Measurements from ENCODE around the gene PPARA.

Gene PPARA

DNA sequence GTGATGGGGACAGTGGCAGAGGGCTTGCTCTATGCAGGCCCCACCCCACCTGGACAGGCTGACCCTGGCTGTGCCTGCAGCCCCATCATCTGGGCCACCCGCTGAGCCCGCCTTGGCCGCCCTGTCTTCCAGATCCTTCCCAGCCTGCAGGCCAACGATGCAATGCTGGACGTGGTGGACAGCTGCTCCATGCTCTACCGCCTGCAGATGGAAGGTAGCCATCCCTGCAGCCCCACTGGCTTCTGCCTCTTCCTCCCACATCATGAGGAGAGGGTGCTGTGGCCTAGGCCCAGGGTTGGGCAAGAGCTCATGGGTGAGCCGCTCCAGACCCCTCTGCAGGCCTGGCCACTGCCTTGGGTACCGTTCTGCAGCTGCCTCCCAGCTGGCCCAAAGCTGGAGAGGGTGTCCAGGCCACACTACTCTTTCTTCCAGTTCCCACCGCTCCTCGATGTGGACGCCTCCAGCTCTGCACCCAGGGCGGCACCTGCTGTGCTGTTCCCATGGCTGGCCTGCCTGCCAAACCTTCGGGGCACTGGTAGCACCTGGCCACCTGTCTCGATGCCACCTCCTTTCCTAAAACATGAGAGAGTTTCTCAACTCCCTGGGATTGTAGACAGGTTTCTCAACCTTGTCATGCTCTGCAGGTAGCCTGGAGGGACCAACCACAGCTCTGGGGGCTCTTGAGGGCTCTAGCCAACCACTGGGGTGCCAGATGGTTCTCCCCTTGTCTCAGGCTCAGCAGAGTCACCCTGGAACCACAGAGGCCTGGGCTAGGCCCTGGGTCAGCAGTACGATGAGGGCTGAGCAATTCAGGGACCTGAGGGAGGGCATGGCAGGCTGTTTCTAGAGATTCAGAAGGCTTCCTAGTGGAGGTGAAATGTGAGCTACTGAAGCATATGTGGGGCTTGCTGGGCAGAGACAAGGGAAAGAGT, 136.9 kb downstream of the PPARA start:
- Histone ChIP-seq H3K27me3 (ENCODE audit: control insufficient read depth in 3 of 3, insufficient read depth in 3 of 3, low read depth in 1 of 3, low read length in 3 of 3) (no peaks in the 10 kb centered on the region), H2BK5ac (ENCODE audit: low read length) (peak overlapping the region; percentile 75), H3K4ac (ENCODE audit: low read length) (no peak overlapping the region), H3K9me3 (replicated peaks in 1 of 2; ENCODE audit: control insufficient read depth in 2 of 2, insufficient read depth in 1 of 2, low read depth in 1 of 2, low read length in 2 of 2) (peaks cover 0 to 2% of the 10 kb centered on the region in 2 donors), H3K4me2 (ENCODE audit: insufficient read depth, low read length, poor library complexity, severe bottlenecking) (no peak overlapping the region), H3K4me3 (ENCODE audit: low read length in 2 of 2) (no peak overlapping the region), H3K18ac (ENCODE audit: low read length) (no peak overlapping the region), H2BK12ac (ENCODE audit: low read length) (no peak overlapping the region), H2BK120ac (ENCODE audit: low read depth, low read length) (no peak overlapping the region), H2BK15ac (ENCODE audit: low read length) (no peak overlapping the region), H3K23ac (ENCODE audit: low read depth, low read length, poor library complexity) (peak overlapping the region; percentile 65), H2AK5ac (ENCODE audit: low read depth, low read length) (no peak overlapping the region), H3K79me1 (ENCODE audit: low read depth, low read length) (peaks cover 1% of the 10 kb centered on the region), H3K36me3 (replicated peaks in 1 of 2; ENCODE audit: control insufficient read depth in 2 of 2, insufficient read depth in 2 of 2, low read length in 2 of 2) (peaks cover 8 to 78% of the 10 kb centered on the region in 2 donors), H4K8ac (ENCODE audit: low read depth, low read length) (peak overlapping the region; percentile 17), H2AFZ (ENCODE audit: low read length) (no peak overlapping the region), H3K4me1 (ENCODE audit: control insufficient read depth in 2 of 2, insufficient read depth in 1 of 2, low read depth in 1 of 2, low read length in 2 of 2) (no peaks in the 10 kb centered on the region), H4K91ac (ENCODE audit: low read depth, low read length, poor library complexity) (no peak overlapping the region), H3K14ac (ENCODE audit: low read length) (no peak overlapping the region), H3K9ac (ENCODE audit: low read depth, low read length, poor library complexity) (peak overlapping the region; percentile 60), H3K27ac (replicated peaks; ENCODE audit: low read length) (no peak overlapping the region)
- no CpG with 5 or more reads among the region's 15 CpGs for WGBS, 2 donors (ENCODE audit: extremely low coverage in 2 of 2, insufficient read length in 2 of 2, insufficient replicate concordance in 1 of 2)
- DNase-seq (ENCODE audit: low spot score), result no peak

DNA sequence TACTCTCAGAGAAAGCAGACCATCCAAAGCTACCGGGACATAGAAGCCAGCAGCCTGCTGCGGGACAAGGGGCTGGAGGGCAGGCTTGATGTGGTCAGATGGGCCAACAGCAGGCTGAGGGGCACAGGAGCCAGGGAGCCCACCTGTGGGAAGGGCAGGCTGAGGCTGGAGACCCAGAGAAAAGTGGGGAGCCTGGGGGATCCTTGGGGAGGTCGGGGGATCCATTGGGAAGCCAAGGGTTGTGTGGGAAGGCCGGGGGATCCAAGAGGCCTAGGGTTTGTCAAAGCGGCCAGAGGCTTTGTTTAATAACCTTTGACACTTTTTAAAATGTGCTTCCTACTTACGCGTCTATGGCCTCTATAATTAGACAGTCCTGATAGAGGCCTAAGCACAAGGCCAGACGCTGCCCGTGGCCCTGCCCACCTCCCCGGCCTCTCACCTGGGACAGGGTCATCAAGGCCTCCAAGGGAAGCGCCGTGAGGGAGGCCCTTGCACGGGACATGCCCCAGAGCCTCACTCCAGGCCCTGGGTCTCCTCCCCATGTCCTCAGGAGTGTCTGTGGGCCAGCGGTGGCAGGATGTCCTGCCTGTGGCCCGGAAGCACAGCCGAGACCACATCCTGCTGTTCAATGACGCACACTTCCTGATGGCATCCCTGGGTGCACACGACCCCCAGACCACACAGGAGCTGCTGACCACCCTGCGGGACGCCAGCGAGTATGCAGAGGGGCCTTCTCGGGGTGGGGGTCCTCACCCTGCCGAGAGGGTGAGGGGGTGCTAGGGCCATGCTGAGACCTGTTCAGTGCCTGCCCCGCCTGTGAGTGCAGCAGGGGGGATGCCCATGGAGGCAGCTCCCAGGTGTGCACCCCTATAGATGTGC, 137.8 kb downstream of the PPARA start:
- no peak overlapping the region for H2BK15ac ChIP-seq (ENCODE audit: low read length)
- peaks cover 0 to 2% of the 10 kb centered on the region in 2 donors for H3K9me3 ChIP-seq (replicated peaks in 1 of 2; ENCODE audit: control insufficient read depth in 2 of 2, insufficient read depth in 1 of 2, low read depth in 1 of 2, low read length in 2 of 2)
- H3K4ac ChIP-seq (ENCODE audit: low read length), result no peak overlapping the region
- no peak overlapping the region for H2AFZ ChIP-seq (ENCODE audit: low read length)
- peak overlapping the region; percentile 0 for H3K9ac ChIP-seq (ENCODE audit: low read depth, low read length, poor library complexity)
- peak overlapping the region; percentile 89 for H3K14ac ChIP-seq (ENCODE audit: low read length)
- H3K18ac ChIP-seq (ENCODE audit: low read length), result no peak overlapping the region
- H2BK5ac ChIP-seq (ENCODE audit: low read length), result no peak overlapping the region
- H2BK12ac ChIP-seq (ENCODE audit: low read length), result no peak overlapping the region
- no peak overlapping the region for H3K4me3 ChIP-seq (ENCODE audit: low read length in 2 of 2)
- no peak overlapping the region for H4K91ac ChIP-seq (ENCODE audit: low read depth, low read length, poor library complexity)
- peaks cover 7 to 80% of the 10 kb centered on the region in 2 donors for H3K36me3 ChIP-seq (replicated peaks in 1 of 2; ENCODE audit: control insufficient read depth in 2 of 2, insufficient read depth in 2 of 2, low read length in 2 of 2)
- no peak overlapping the region for H3K23ac ChIP-seq (ENCODE audit: low read depth, low read length, poor library complexity)
- H3K4me1 ChIP-seq (ENCODE audit: control insufficient read depth in 2 of 2, insufficient read depth in 1 of 2, low read depth in 1 of 2, low read length in 2 of 2), result no peaks in the 10 kb centered on the region
- H3K27me3 ChIP-seq (ENCODE audit: control insufficient read depth in 3 of 3, insufficient read depth in 3 of 3, low read depth in 1 of 3, low read length in 3 of 3), result no peaks in the 10 kb centered on the region
- peaks cover 1% of the 10 kb centered on the region for H3K79me1 ChIP-seq (ENCODE audit: low read depth, low read length)
- no peak overlapping the region for H4K8ac ChIP-seq (ENCODE audit: low read depth, low read length)
- no peak overlapping the region for H3K4me2 ChIP-seq (ENCODE audit: insufficient read depth, low read length, poor library complexity, severe bottlenecking)
- H2AK5ac ChIP-seq (ENCODE audit: low read depth, low read length), result peak overlapping the region; percentile 37
- peak overlapping the region; percentile 61 for H2BK120ac ChIP-seq (ENCODE audit: low read depth, low read length)
- H3K27ac ChIP-seq (replicated peaks; ENCODE audit: low read length), result no peak overlapping the region
- no peak for DNase-seq (ENCODE audit: low spot score)
- WGBS, 2 donors (ENCODE audit: extremely low coverage in 2 of 2, insufficient read length in 2 of 2, insufficient replicate concordance in 1 of 2), result no CpG with 5 or more reads among the region's 24 CpGs

DNA sequence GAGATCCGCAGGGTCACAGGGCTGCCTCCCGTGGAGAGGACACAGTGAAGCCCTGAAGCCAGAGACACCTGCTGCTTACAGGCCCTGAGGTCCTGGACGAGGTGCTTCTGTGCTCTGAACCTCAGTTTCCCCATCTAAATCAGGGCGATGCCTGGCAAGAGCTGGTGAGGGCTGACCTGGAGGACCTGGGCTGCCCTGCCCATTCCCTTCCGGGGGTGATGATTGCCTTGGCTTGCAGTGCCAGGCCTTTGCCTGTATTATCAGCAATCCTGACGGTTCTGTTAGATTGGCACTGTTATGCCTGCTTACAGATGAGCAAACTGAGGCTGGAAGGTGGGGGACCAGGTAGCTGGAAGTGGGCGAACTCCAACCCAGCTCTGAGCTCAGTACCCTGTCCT, 138.5 kb downstream of the PPARA start:
- Histone ChIP-seq H3K36me3 (replicated peaks in 1 of 2; ENCODE audit: control insufficient read depth in 2 of 2, insufficient read depth in 2 of 2, low read length in 2 of 2) (peaks cover 7 to 76% of the 10 kb centered on the region in 2 donors), H3K27ac (replicated peaks; ENCODE audit: low read length) (no peak overlapping the region), H2BK15ac (ENCODE audit: low read length) (no peak overlapping the region), H3K9me3 (replicated peaks in 1 of 2; ENCODE audit: control insufficient read depth in 2 of 2, insufficient read depth in 1 of 2, low read depth in 1 of 2, low read length in 2 of 2) (peaks cover 0 to 2% of the 10 kb centered on the region in 2 donors), H3K14ac (ENCODE audit: low read length) (no peak overlapping the region), H3K79me1 (ENCODE audit: low read depth, low read length) (peaks cover 1% of the 10 kb centered on the region), H3K4me3 (ENCODE audit: low read length in 2 of 2) (no peak overlapping the region), H2BK5ac (ENCODE audit: low read length) (no peak overlapping the region), H2BK120ac (ENCODE audit: low read depth, low read length) (peak overlapping the region; percentile 61), H3K4me1 (ENCODE audit: control insufficient read depth in 2 of 2, insufficient read depth in 1 of 2, low read depth in 1 of 2, low read length in 2 of 2) (peaks cover 0 to 3% of the 10 kb centered on the region in 2 donors), H2AK5ac (ENCODE audit: low read depth, low read length) (no peak overlapping the region), H3K4me2 (ENCODE audit: insufficient read depth, low read length, poor library complexity, severe bottlenecking) (no peak overlapping the region), H3K18ac (ENCODE audit: low read length) (no peak overlapping the region), H3K27me3 (ENCODE audit: control insufficient read depth in 3 of 3, insufficient read depth in 3 of 3, low read depth in 1 of 3, low read length in 3 of 3) (no peaks in the 10 kb centered on the region), H2AFZ (ENCODE audit: low read length) (no peak overlapping the region), H3K23ac (ENCODE audit: low read depth, low read length, poor library complexity) (no peak overlapping the region), H2BK12ac (ENCODE audit: low read length) (no peak overlapping the region), H4K8ac (ENCODE audit: low read depth, low read length) (no peak overlapping the region), H3K4ac (ENCODE audit: low read length) (no peak overlapping the region), H3K9ac (ENCODE audit: low read depth, low read length, poor library complexity) (no peak overlapping the region), H4K91ac (ENCODE audit: low read depth, low read length, poor library complexity) (no peak overlapping the region)
- DNase-seq (ENCODE audit: low spot score), result no peak
- WGBS, 2 donors (ENCODE audit: extremely low coverage in 2 of 2, insufficient read length in 2 of 2, insufficient replicate concordance in 1 of 2), result no CpG with 5 or more reads among the region's 7 CpGs
